B cell (primary cell): ENCODE data around the gene TRIM44. TPM values are rescaled to one million over a fixed set of nuclear protein-coding genes. Genes with fewer than 3 reads are reported as not detected.

Experiments used
- ATAC-seq: fragments of 200-7000 bp; cut with Tn5 transposase; one replicate; pipeline ENCODE4 v1.10.0; 2021; ENCODE audit warnings: low read depth, mild to moderate bottlenecking, moderate number of reproducible peaks, moderate library complexity
- CTCF ChIA-PET: fragments of 350-600 bp; sonication (Branson Sonifier 250); formaldehyde crosslinking; loops from one replicate; lab custom pipeline; 2021; ENCODE audit warnings: antibody characterized with exemption, inconsistent platforms; lab: Charles Lee
- POLR2A ChIA-PET: fragments of 350-600 bp; sonication (Branson Sonifier 250); formaldehyde crosslinking; loops from one replicate; lab custom pipeline; 2021; ENCODE audit warnings: antibody characterized with exemption; lab: Charles Lee
- DNase-seq: peaks from one replicate; pipeline ENCODE4 v3.0.0; 2013
- H2AFZ ChIP-seq: 2 replicates; pipeline ENCODE4 v1.6.1; 2012; ENCODE audit warnings: mild to moderate bottlenecking, low read depth, low read length; ENCODE audit not compliant: insufficient read depth, poor library complexity, severe bottlenecking
- H3K27ac ChIP-seq, 2 donors: 1 replicate in 1 of 2; 2 replicates in 1 of 2; pipeline ENCODE4 v1.5.1; 2012 to 2013; ENCODE audit warnings: low read length in 2 of 2, mild to moderate bottlenecking in 2 of 2, moderate library complexity in 1 of 2
- H3K27me3 ChIP-seq, 4 experiments: fragments of 200-600 bp in 1 of 4; sonication (generic) in 1 of 4; replicated peaks in 1 of 4; 1 replicate in 2 of 4; 2 replicates in 2 of 4; pipeline versions ENCODE4 v1.6.1 to v1.7.0; 2013 to 2016; ENCODE audit warnings: low read length in 3 of 4, mild to moderate bottlenecking in 2 of 4, mixed read lengths in 1 of 4, moderate library complexity in 1 of 4; ENCODE audit not compliant: insufficient read depth in 4 of 4, control insufficient read depth in 3 of 4; ENCODE audit errors: control extremely low read depth in 1 of 4
- H3K36me3 ChIP-seq, 2 experiments: replicated peaks in 1 of 2; 1 replicate in 1 of 2; 2 replicates in 1 of 2; pipeline versions ENCODE4 v1.6.1 to v1.7.1; 2013; ENCODE audit warnings: low read length in 1 of 2; ENCODE audit not compliant: insufficient read depth in 2 of 2, control insufficient read depth in 1 of 2; ENCODE audit errors: control extremely low read depth in 1 of 2, extremely low read depth in 1 of 2
- H3K4me1 ChIP-seq, 2 donors: fragments of 200-600 bp in 1 of 2; sonication (generic) in 1 of 2; 1 replicate in 1 of 2; 2 replicates in 1 of 2; pipeline versions ENCODE4 v1.5.1 to v1.6.1; 2013 to 2017; ENCODE audit warnings: low read length in 2 of 2; ENCODE audit not compliant: control insufficient read depth in 2 of 2, insufficient read depth in 2 of 2
- H3K4me2 ChIP-seq: replicated peaks from 2 replicates; pipeline ENCODE3; 2012; ENCODE audit warnings: mild to moderate bottlenecking, low read depth, low read length; ENCODE audit not compliant: poor library complexity, severe bottlenecking
- H3K4me3 ChIP-seq, 5 experiments: fragments of 200-600 bp in 1 of 5; sonication (generic) in 1 of 5; 1 replicate in 3 of 5; 2 replicates in 2 of 5; pipeline versions ENCODE4 v1.5.1 to v1.7.0; 2011 to 2016; ENCODE audit warnings: low read length in 4 of 5, mild to moderate bottlenecking in 4 of 5, low read depth in 2 of 5, control low read depth in 1 of 5, moderate library complexity in 1 of 5; ENCODE audit not compliant: insufficient read depth in 1 of 5; ENCODE audit errors: control extremely low read depth in 1 of 5, extremely low read depth in 1 of 5
- H3K79me2 ChIP-seq: fragments of 200-600 bp; sonication (generic); one replicate; pipeline ENCODE4 v1.6.0; 2016; ENCODE audit warnings: low read length; ENCODE audit not compliant: control insufficient read depth, insufficient read depth
- H3K9ac ChIP-seq: fragments of 200-600 bp; sonication (generic); 2 replicates; pipeline ENCODE4 v1.6.1; 2017; ENCODE audit warnings: mild to moderate bottlenecking, low read length, moderate library complexity
- H3K9me3 ChIP-seq, 3 donors: one replicate each; pipeline versions ENCODE4 v1.6.1 to v1.7.1; 2013; ENCODE audit warnings: low read length in 2 of 3; ENCODE audit not compliant: control insufficient read depth in 2 of 3, insufficient read depth in 1 of 3; ENCODE audit errors: control extremely low read depth in 1 of 3
- H4K20me1 ChIP-seq: 2 replicates; pipeline ENCODE4 v1.6.0; 2012; ENCODE audit warnings: mild to moderate bottlenecking, low read length; ENCODE audit not compliant: insufficient read depth, control insufficient read depth, poor library complexity, severe bottlenecking
- H3K27ac Mint-ChIP-seq: one replicate; pipeline ENCODE4 v1.8.0; 2021; ENCODE audit warnings: mixed read lengths
- H3K27me3 Mint-ChIP-seq: one replicate; pipeline ENCODE4 v1.8.0; 2021; ENCODE audit warnings: mixed read lengths
- H3K4me1 Mint-ChIP-seq: one replicate; pipeline ENCODE4 v1.8.0; 2021; ENCODE audit warnings: mixed read lengths
- H3K4me3 Mint-ChIP-seq: one replicate; pipeline ENCODE4 v1.8.0; 2021; ENCODE audit warnings: mixed read lengths
- H3K9me3 Mint-ChIP-seq: one replicate; pipeline ENCODE4 v1.8.0; 2022; ENCODE audit warnings: mixed read lengths; ENCODE audit not compliant: insufficient read depth
- CTCF ChIP-seq: fragments of 200-600 bp; IDR thresholded peaks from one replicate; pipeline ENCODE4 v1.8.0; 2022; ENCODE audit warnings: antibody characterized with exemption, mild to moderate bottlenecking
- EZH2 ChIP-seq: IDR thresholded peaks from 2 replicates; pipeline ENCODE4 v1.6.1; 2012; ENCODE audit warnings: borderline replicate concordance, low read depth, mild to moderate bottlenecking, moderate library complexity, low read length; ENCODE audit not compliant: insufficient read depth, poor library complexity, severe bottlenecking
- WGBS: methylation state at CpG from one replicate; pipeline ENCODE4 v1.1.5; 2013; ENCODE audit warnings: missing lambda C conversion rate; ENCODE audit not compliant: insufficient coverage; 5-methylcytosine and 5-hydroxymethylcytosine counted together
- intact Hi-C: fragments of 100-400 bp; cut with micrococcal nuclease; formaldehyde crosslinking; loops from one replicate; pipeline ENCODE4 v1.10.0; 2022
- polyA plus RNA-seq: library from polyadenylated mRNA; depleted of rRNA; stranded (reverse); fragments of >200 nt; gene quantifications from 2 replicates; pipeline ENCODE4 v1.2.3, GENCODE V29; 2012
- total RNA-seq, 2 donors: library from RNA; stranded (reverse); fragments of 120-200 nt in 1 of 2; gene quantifications; 1 replicate in 1 of 2; 2 replicates in 1 of 2; pipeline versions ENCODE4 v1.2.3 to v1.2.4, GENCODE V29; 2013 to 2022

TRIM44 gene
- total and polyA plus RNA-seq, 2 donors (not counting 1 experiment from before 2014, with no cell fraction given), result 39.1 to 71.1 TPM

DNA sequence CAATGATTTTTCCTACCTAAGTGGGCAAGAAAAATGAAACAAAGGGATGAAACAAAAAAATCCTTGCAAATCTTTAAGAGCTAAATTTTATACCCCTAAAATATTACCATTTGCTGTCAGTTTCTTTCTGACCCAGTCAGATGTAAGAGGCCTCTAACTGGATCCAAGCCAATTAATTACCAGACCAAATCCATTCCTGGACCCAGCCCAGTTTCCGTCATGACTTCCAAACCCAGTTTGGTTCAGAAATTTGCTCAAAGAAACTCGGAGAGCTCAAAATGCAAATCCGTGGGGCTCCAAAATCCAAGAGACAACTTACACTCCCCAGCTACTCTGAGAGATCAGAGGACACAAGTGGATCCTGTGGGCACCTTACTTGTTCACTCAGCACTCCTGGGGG, 46.8 kb downstream of the TRIM44 start:
- 97% methylated on average over 3 of the region's 3 CpGs for WGBS
- Histone ChIP-seq H4K20me1 (no peaks in the 10 kb centered on the region), H3K9ac (no peak overlapping the region), H3K79me2 (no peaks in the 10 kb centered on the region), H3K27me3 (no peaks in the 10 kb centered on the region), H2AFZ (no peak overlapping the region), H3K4me2 (no peak overlapping the region), H3K9me3 (peaks cover 0 to 10% (median 0%) of the 10 kb centered on the region in 3 donors), H3K4me3 (no peak overlapping the region), H3K4me1 (no peaks in the 10 kb centered on the region), H3K36me3 (no peaks in the 10 kb centered on the region), H3K27ac (no peak overlapping the region)
- no peaks in the 10 kb centered on the region for H3K27me3 Mint-ChIP-seq
- no peaks in the 10 kb centered on the region for H3K9me3 Mint-ChIP-seq
- peaks cover 6% of the 10 kb centered on the region for H3K4me1 Mint-ChIP-seq
- ATAC-seq, result no peak
- intact Hi-C loops, result no loop called here
- DNase-seq, result no peak
- POLR2A ChIA-PET, result no interaction called here
- TF ChIP-seq EZH2 (no peak), CTCF (no peak)
- CTCF ChIA-PET, result interaction anchor here (0.7 to 1.2 kb wide), 2 partner anchors 9 to 563 kb away, joined by 3 read pairs; no protein-coding TSS in a partner anchor
- no peak overlapping the region for H3K27ac Mint-ChIP-seq
- H3K4me3 Mint-ChIP-seq, result no peak overlapping the region

- WGBS, result 100% methylated on average over 1 of the region's 3 CpGs
- Mint-ChIP-seq H3K27ac (no peak overlapping the region), H3K9me3 (peaks cover 5% of the 10 kb centered on the region), H3K27me3 (no peaks in the 10 kb centered on the region), H3K4me3 (no peak overlapping the region), H3K4me1 (peaks cover 22% of the 10 kb centered on the region)
- no peaks in the 10 kb centered on the region for H3K27me3 ChIP-seq
- ATAC-seq (no peak), DNase-seq (no peak)
- ChIA-PET POLR2A (no interaction called here), CTCF (interaction anchor here (0.6 kb wide), 1 partner anchor 785 kb away, joined by 4 read pairs; no protein-coding TSS in a partner anchor)
- H3K4me3 ChIP-seq, result no peak overlapping the region
- peaks cover 5% of the 10 kb centered on the region for H3K79me2 ChIP-seq
- no peak overlapping the region for H3K9ac ChIP-seq
- no peak overlapping the region for H2AFZ ChIP-seq
- H3K9me3 ChIP-seq, result peaks cover 7 to 29% (median 10%) of the 10 kb centered on the region in 3 donors
- H3K4me1 ChIP-seq, result peaks cover 8% of the 10 kb centered on the region in 2 donors
- no peaks in the 10 kb centered on the region for H3K36me3 ChIP-seq
- no peak overlapping the region for H3K4me2 ChIP-seq
- intact Hi-C loops, result no loop called here
- TF ChIP-seq EZH2, result no peak
- no peak for TF ChIP-seq CTCF
- H3K27ac ChIP-seq, result no peak overlapping the region
- peaks cover 4% of the 10 kb centered on the region for H4K20me1 ChIP-seq
Observed at GRCh38 chr11:35711173-35711910, 48.8 kb downstream of the TRIM44 start.
